Activated naive CD4-positive, alpha-beta T cell treated with anti-CD3 and anti-CD28 coated beads, Interleukin-2, amount 50 U/mL, for 72 hours (primary cell): ENCODE data around the gene AFAP1L2. TPM values are rescaled to one million over a fixed set of nuclear protein-coding genes. Genes with fewer than 3 reads are reported as not detected.
A peak's percentile ranks its signal among the peaks of the same experiment; 100 is the strongest.

Experiments used
- ATAC-seq, 2 donors: fragments of 150-1000 bp; cut with Tn5 transposase; 2 replicates each; pipeline ENCODE4 v1.10.0; 2021; ENCODE audit warnings: mild to moderate bottlenecking in 2 of 2, moderate library complexity in 2 of 2
- DNase-seq, 2 donors: peaks; one replicate each; pipeline ENCODE4 v3.0.0; 2021 to 2022; ENCODE audit warnings: low spot score in 2 of 2
- H3K27ac Mint-ChIP-seq, 2 donors: one replicate each; pipeline ENCODE4 v1.8.0; 2022; ENCODE audit warnings: mild to moderate bottlenecking in 2 of 2, mixed read lengths in 2 of 2
- H3K36me3 Mint-ChIP-seq, 2 donors: one replicate each; pipeline ENCODE4 v1.8.0; 2022; ENCODE audit warnings: mixed read lengths in 2 of 2
- H3K9me3 Mint-ChIP-seq, 2 donors: one replicate each; pipeline ENCODE4 v1.8.0; 2022; ENCODE audit warnings: mixed read lengths in 2 of 2
- total RNA-seq, 2 donors: library from RNA; stranded (reverse); gene quantifications; one replicate each; pipeline ENCODE4 v1.2.3, GENCODE V29; 2022

AFAP1L2 gene
- total RNA-seq, 2 donors from 2014 or later = 0.98 to 2.7 TPM

GRCh38 chr10:114427124-114427852 is 23.0 kb upstream of the AFAP1L2 start:
- Mint-ChIP-seq H3K36me3 (peaks cover 0 to 14% of the 10 kb centered on the region in 2 donors), H3K27ac (no peak overlapping the region), H3K9me3 (no peaks in the 10 kb centered on the region)
- DNase-seq (no peak), ATAC-seq (peak in 1 of 2 donors; percentile 25)

DNA sequence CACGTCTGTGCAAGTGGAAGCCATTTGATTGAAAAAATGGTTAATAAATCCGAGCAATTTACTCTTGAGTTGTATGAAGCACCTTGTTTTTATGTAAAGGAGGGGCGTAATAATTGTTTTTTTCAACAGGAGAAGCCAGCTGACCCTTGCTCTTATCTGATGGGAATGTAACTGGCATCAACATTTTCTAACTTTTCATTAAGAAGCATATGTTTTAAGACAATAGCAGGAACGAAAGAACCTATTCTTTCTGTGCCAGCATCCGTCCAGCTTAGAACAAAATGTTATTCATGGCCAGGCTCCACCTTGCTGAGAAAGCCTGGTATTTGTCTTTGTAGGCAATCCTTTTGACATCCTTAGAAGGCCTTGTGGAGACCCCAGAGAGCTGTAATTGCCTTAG is 22.2 kb upstream of the AFAP1L2 start:
- DNase-seq (no peak), ATAC-seq (no peak)
- Mint-ChIP-seq H3K9me3 (no peaks in the 10 kb centered on the region), H3K27ac (no peak overlapping the region), H3K36me3 (peaks cover 0 to 14% of the 10 kb centered on the region in 2 donors)

DNA sequence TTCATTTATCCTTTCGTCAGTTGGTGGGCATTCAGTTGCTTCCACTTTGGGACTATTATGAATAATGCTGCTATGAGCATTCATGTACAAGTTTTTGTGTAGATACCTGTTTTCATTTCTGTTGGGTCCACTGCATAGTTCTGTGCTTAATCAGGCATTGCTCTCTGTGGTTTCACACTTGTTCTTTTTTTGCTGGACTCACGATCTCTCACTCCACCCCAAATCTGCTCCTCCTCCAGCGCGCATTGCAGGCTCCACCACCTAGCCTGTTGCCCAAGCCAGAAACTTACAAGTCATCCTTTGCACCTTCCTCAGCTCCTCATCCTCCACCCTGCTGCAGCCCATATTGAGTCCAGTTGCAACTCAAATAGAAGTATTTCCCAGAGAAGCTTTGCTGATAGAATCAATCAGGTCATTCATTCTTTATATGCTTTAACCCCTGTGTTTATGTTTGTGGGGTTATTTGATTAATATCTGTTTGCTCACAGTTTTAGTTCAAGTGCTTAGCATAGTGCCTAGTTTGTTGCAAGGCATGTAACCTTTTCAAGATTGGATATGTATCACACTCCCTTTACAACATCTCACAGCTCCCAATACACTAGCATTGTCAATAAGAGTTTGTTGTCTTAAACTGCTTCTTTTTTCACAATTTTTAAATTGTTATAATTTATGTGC is 16.6 kb upstream of the AFAP1L2 start:
- Mint-ChIP-seq H3K36me3 (no peaks in the 10 kb centered on the region), H3K9me3 (no peaks in the 10 kb centered on the region), H3K27ac (no peak overlapping the region)
- ATAC-seq = no peak
- DNase-seq = no peak

GRCh38 chr10:114418109-114418508 is 13.8 kb upstream of the AFAP1L2 start:
- DNase-seq = no peak
- no peak for ATAC-seq
- Mint-ChIP-seq H3K36me3 (no peaks in the 10 kb centered on the region), H3K9me3 (no peaks in the 10 kb centered on the region), H3K27ac (no peak overlapping the region)

DNA sequence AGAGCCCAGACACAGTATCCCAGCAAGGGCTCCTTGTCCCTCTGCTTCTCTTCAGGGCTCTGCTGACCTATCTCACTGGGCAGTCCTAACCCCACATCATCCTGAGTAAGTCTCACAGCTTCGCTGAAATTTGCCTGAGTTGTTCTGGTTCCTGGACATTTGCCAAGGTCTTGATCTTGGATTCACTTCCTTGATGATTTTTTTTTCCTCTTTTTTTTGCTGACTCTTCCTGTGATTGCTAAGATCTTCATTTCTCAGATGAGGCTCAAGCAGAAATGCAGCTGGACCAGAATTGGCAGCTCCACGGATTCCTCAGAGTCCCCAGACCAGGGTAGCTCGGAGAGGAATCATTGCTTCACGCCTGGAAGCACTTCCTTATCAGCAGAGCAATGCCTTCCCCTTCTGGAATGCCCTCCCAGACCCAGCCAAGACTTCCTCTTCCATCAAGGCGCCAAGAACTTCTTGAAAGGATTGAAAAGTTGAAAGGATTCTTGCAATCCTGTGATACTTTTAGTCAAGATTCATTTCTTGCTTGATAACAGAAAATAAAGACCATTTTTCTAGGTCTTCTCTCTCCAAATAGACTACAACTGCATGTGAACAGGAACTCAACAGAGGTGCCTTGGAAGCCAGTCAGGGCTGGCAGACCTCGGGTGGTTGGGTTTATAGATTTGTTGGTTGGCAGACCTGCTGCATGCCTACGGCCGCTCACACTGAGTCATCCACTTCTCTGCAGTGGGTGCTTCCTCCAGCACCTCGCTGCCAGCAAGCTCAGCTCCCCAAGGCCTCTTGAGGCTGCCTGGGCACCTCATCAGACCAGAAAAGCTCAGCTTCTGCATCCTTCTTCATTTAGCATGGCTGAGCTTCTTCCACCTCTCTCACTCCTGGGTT is 8.8 kb upstream of the AFAP1L2 start:
- Mint-ChIP-seq H3K36me3 (no peaks in the 10 kb centered on the region), H3K27ac (no peak overlapping the region), H3K9me3 (no peaks in the 10 kb centered on the region)
- DNase-seq = no peak
- no peak for ATAC-seq

GRCh38 chr10:114408968-114409444 is 4.7 kb upstream of the AFAP1L2 start:
- DNase-seq (no peak), ATAC-seq (no peak)
- Mint-ChIP-seq H3K27ac (no peak overlapping the region), H3K36me3 (peaks cover 0 to 4% of the 10 kb centered on the region in 2 donors), H3K9me3 (peaks cover 4 to 5% of the 10 kb centered on the region in 2 donors)

DNA sequence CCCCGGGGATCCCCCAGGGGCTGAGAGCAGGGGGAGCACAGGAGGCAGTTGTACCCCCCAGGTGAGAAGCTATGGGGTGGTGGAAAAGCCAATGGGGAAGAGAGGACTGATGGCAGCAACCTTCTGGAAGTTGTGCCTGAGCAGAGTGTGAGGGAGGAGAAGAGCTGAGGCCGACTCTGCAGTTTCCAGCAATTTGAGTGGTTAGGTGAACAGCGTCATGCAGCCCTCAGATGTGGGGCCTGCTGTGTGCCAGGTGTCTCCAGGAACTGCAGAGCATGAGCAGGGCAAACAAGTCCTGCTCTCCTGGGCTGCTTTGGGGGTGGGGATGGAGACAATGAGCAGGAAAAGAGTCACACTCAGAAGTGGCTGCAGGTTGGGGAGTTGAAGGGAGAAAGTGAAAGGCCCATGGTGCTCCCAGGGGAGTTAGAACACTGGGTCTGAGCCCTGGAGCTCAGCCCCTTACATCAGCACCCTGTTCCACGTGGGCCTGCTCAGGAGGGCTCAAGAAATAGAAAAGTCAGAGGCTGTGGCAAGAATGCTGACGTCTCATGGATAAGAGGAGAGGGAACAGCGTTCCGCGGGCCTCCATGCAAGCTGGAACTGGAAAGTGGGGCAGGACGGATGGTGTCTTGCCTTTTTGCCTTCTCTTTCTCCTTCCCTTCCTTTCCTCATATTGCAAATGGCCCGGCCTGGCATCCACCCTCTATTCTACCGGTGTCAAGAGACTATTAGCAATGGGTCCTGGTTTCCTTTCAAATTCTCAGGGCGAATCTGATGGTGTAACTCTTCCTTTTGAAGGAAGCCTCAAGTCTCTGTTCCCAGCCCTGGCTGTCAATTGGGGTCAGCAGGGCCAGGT is 4.0 kb upstream of the AFAP1L2 start:
- Mint-ChIP-seq H3K27ac (no peak overlapping the region), H3K9me3 (peaks cover 4 to 5% of the 10 kb centered on the region in 2 donors), H3K36me3 (peaks cover 0 to 4% of the 10 kb centered on the region in 2 donors)
- no peak for DNase-seq
- no peak for ATAC-seq

DNA sequence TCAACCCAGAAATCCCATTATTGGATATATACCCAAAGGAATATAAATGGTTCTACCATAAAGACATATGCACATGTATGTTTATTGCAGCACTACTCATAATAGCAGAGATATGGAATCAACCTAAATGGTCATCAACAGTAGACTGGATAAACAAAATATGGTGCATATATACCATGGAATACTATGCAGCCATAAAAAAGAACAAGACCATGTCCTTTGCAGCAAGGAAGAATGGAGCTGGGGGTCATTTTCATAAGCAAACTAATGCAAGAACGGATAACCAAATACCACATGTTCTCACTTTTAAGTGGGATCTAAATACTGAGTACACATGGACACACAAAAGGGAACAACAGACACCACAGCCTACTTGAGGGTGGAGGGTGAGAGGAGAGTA is 2.2 kb upstream of the AFAP1L2 start:
- H3K36me3 Mint-ChIP-seq = peaks cover 0 to 4% of the 10 kb centered on the region in 2 donors
- no peak for DNase-seq
- peaks cover 4 to 5% of the 10 kb centered on the region in 2 donors for H3K9me3 Mint-ChIP-seq
- H3K27ac Mint-ChIP-seq = no peak overlapping the region
- ATAC-seq = no peak

DNA sequence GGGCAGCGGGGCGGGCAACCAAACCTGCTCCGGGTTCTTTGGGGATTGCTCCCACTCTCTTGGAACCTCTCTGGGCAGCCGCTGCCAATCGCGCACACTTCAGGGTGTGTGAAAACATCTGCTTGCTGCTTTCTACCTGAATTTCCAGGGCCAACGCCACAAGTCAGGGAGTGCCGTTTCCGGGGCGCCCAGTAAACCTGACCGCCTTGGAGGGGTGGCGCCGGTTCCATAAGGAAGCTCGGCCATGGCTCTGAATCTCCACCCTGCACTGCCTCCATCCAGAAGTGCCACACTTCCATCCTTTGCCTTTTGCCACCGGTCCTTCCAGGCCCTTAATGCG is 679 bp upstream of the AFAP1L2 start:
- DNase-seq (no peak), ATAC-seq (no peak)
- Mint-ChIP-seq H3K27ac (no peak overlapping the region), H3K36me3 (peaks cover 0 to 4% of the 10 kb centered on the region in 2 donors), H3K9me3 (peaks cover 4 to 5% of the 10 kb centered on the region in 2 donors)

GRCh38 chr10:114403541-114404161 is 651 bp downstream of the AFAP1L2 start:
- peak in 1 of 2 donors; percentile 23 for ATAC-seq
- DNase-seq = no peak
- Mint-ChIP-seq H3K27ac (no peak overlapping the region), H3K9me3 (peaks cover 4 to 5% of the 10 kb centered on the region in 2 donors), H3K36me3 (peaks cover 0 to 4% of the 10 kb centered on the region in 2 donors)

DNA sequence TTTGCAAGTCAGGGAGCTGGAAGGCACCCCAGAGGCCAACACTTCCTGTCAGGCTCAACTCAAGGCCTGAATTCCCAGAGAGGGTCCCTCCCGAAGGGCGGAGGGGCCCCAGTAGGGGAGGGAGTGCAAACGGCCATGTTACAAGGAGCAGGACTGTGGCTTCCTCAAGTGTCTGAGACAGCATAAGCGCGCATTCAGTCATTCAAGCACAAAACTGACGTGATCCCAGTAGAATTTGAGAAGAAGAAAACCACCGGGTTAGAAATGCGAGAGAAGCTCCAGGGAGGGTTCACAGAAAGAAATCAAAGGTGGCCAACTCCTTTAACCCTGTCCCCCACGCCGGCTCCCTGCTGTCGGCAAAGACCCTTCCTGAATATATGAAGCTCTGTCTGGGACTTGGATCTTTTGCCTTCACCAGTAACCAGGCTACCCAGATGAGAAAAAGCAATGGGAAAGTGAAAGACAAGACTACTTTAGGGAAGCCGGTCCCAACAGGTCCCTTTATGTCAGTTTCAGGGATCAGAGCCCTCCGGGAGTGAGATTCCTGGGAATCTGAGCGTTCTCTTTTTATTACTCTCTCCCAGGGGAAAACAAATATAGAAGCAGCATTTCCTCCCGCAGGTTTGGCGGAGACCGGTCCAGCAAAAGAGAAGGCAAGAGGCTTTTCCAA is 1.3 kb downstream of the AFAP1L2 start:
- ATAC-seq = no peak
- Mint-ChIP-seq H3K36me3 (peaks cover 0 to 4% of the 10 kb centered on the region in 2 donors), H3K9me3 (peaks cover 4 to 5% of the 10 kb centered on the region in 2 donors), H3K27ac (no peak overlapping the region)
- no peak for DNase-seq

DNA sequence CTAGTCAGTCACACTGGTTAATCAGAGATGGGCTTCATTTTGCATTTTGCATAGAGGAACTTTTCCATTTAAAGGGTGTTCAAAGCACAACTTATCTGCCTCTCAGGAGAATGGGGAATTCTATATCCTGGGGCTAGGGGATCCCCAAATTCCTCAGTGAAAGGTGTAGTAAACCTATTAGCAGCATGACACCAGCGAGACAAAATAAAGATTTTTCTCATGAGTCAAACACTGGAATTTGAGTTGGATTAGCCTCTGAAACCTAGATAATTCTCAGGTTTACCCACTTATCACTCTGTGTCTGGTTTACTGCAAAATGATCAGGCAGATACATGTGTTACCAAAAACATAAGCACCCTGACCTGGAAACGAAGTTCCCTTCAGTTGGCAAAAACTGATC is 2.1 kb downstream of the AFAP1L2 start:
- H3K36me3 Mint-ChIP-seq = peaks cover 0 to 4% of the 10 kb centered on the region in 2 donors
- ATAC-seq (no peak), DNase-seq (no peak)
- peaks cover 4 to 5% of the 10 kb centered on the region in 2 donors for H3K9me3 Mint-ChIP-seq
- H3K27ac Mint-ChIP-seq = no peak overlapping the region

DNA sequence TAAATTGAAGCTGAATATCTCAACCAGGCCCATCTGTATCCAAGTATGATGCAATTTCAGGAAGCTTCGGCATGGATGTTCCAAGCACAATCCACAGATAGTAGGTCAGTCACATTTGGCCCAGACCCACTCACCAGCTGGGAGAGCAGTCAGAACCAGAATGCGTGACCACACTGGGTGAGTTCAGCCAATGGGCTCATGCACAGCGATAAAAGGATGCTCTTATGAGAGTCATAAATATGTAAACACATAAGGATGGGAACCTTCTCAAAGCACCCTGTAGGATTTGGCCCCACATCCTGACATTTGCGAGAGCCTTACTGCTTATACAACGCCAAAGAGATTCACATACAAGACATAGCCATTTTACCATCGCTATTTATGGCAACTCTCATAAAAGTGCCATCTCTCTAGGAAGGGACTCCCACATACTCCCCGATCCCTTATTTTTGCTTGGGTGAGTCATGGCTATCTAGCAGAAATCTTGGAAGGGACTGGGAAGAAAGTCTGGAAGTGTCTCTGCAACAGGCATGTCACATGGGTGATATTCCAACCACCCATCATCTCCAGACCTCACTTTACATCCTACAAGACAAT is 3.0 kb downstream of the AFAP1L2 start:
- Mint-ChIP-seq H3K9me3 (peaks cover 1 to 2% of the 10 kb centered on the region in 2 donors), H3K27ac (no peak overlapping the region), H3K36me3 (peaks cover 0 to 4% of the 10 kb centered on the region in 2 donors)
- ATAC-seq (no peak), DNase-seq (no peak)

GRCh38 chr10:114400091-114400490 is 4.2 kb downstream of the AFAP1L2 start:
- no peak overlapping the region for H3K27ac Mint-ChIP-seq
- H3K9me3 Mint-ChIP-seq = no peaks in the 10 kb centered on the region
- DNase-seq = no peak
- no peak for ATAC-seq
- no peaks in the 10 kb centered on the region for H3K36me3 Mint-ChIP-seq

- no peak for DNase-seq
- ATAC-seq = no peak
- Mint-ChIP-seq H3K27ac (no peak overlapping the region), H3K36me3 (no peaks in the 10 kb centered on the region), H3K9me3 (no peaks in the 10 kb centered on the region)
Observed at GRCh38 chr10:114399576-114399975, 4.7 kb downstream of the AFAP1L2 start.
